GM23338 (cell line): Measurements from ENCODE around the gene CCDC73. TPM values are rescaled to one million over a fixed set of nuclear protein-coding genes. Genes with fewer than 3 reads are reported as not detected.

Experiments used
- ATAC-seq: fragments of 200-7000 bp; cut with Tn5 transposase; 3 replicates; pipeline ENCODE4 v1.9.1; 2020
- DNase-seq: peaks from one replicate; pipeline ENCODE4 v3.0.0-alpha.2; 2015; ENCODE audit warnings: low spot score
- H2AFZ ChIP-seq: fragments of 200-600 bp; sonication (generic); 2 replicates; pipeline ENCODE4 v1.8.0; 2016; ENCODE audit warnings: antibody characterized with exemption, mild to moderate bottlenecking, moderate library complexity
- H3F3A ChIP-seq: fragments of 200-600 bp; sonication (generic); replicated peaks from 2 replicates; pipeline ENCODE4 v1.8.0; 2017; ENCODE audit warnings: antibody characterized with exemption, mixed run types, low read depth
- H3K27ac ChIP-seq: fragments of 200-600 bp; sonication (generic); 2 replicates; pipeline ENCODE4 v1.6.1; 2016; ENCODE audit warnings: low read depth
- H3K27me3 ChIP-seq: fragments of 200-600 bp; sonication (generic); 2 replicates; pipeline ENCODE4 v1.8.0; 2016; ENCODE audit warnings: mild to moderate bottlenecking, mixed run types, moderate library complexity; ENCODE audit not compliant: insufficient read depth
- H3K36me3 ChIP-seq: fragments of 200-600 bp; sonication (generic); 2 replicates; pipeline ENCODE4 v1.8.0; 2016; ENCODE audit warnings: mild to moderate bottlenecking; ENCODE audit not compliant: insufficient read depth
- H3K4me1 ChIP-seq: fragments of 200-600 bp; sonication (generic); 2 replicates; pipeline ENCODE4 v1.8.0; 2016; ENCODE audit warnings: mild to moderate bottlenecking, moderate library complexity; ENCODE audit not compliant: insufficient read depth
- H3K4me2 ChIP-seq: fragments of 200-600 bp; sonication (generic); 2 replicates; pipeline ENCODE4 v1.7.1; 2017; ENCODE audit warnings: mixed run types
- H3K4me3 ChIP-seq: fragments of 200-600 bp; sonication (generic); 2 replicates; pipeline ENCODE4 v1.6.1; 2016; ENCODE audit warnings: mixed run types
- H3K79me2 ChIP-seq: fragments of 200-600 bp; sonication (generic); replicated peaks from 2 replicates; pipeline ENCODE4 v1.8.0; 2017; ENCODE audit warnings: mild to moderate bottlenecking; ENCODE audit not compliant: insufficient read depth
- H3K9me2 ChIP-seq: fragments of 200-600 bp; sonication (generic); 2 replicates; pipeline ENCODE4 v1.8.0; 2017; ENCODE audit not compliant: insufficient read depth
- H4K20me1 ChIP-seq: fragments of 200-600 bp; sonication (generic); replicated peaks from 2 replicates; pipeline ENCODE4 v1.8.0; 2017; ENCODE audit warnings: mild to moderate bottlenecking; ENCODE audit not compliant: insufficient read depth
- H3K27ac Mint-ChIP-seq: 2 replicates; pipeline ENCODE4 v1.8.0; 2020; ENCODE audit warnings: inconsistent platforms, mild to moderate bottlenecking, moderate library complexity, mixed read lengths
- H3K27me3 Mint-ChIP-seq: 3 replicates; pipeline ENCODE4 v1.8.0; 2022; ENCODE audit warnings: low read depth, mild to moderate bottlenecking, moderate library complexity, mixed read lengths, inconsistent platforms; ENCODE audit not compliant: insufficient read depth, poor library complexity
- H3K36me3 Mint-ChIP-seq: 3 replicates; pipeline ENCODE4 v1.8.0; 2021; ENCODE audit warnings: low read depth, mild to moderate bottlenecking, inconsistent platforms, moderate library complexity, mixed read lengths
- H3K4me1 Mint-ChIP-seq: 3 replicates; pipeline ENCODE4 v1.8.0; 2020; ENCODE audit warnings: mild to moderate bottlenecking, inconsistent platforms, mixed read lengths
- H3K4me3 Mint-ChIP-seq: 3 replicates; pipeline ENCODE4 v1.8.0; 2021; ENCODE audit warnings: moderate library complexity, mild to moderate bottlenecking, inconsistent platforms, mixed read lengths
- H3K9me3 Mint-ChIP-seq: 3 replicates; pipeline ENCODE4 v1.8.0; 2020; ENCODE audit warnings: moderate library complexity, mild to moderate bottlenecking, inconsistent platforms, mixed read lengths
- CREB1 ChIP-seq: fragments of 250-450 bp; sonication (Bioruptor Pico); IDR thresholded peaks from 2 replicates; pipeline ENCODE4 v1.5.0; 2020; ENCODE audit warnings: low read depth, mild to moderate bottlenecking, moderate library complexity
- POLR2AphosphoS5 ChIP-seq: IDR thresholded peaks from 2 replicates; pipeline ENCODE4 v1.6.1; 2016; ENCODE audit warnings: antibody characterized with exemption, low read depth
- REST ChIP-seq: IDR thresholded peaks from one replicate; pipeline ENCODE4 v1.6.1; 2018; ENCODE audit warnings: antibody characterized with exemption; ENCODE audit not compliant: unreplicated experiment
- ZNF114 ChIP-seq: fragments of 250-450 bp; sonication (Bioruptor Pico); IDR thresholded peaks from 2 replicates; pipeline ENCODE4 v1.5.0; 2020; ENCODE audit warnings: mild to moderate bottlenecking, moderate library complexity
- ZNF462 ChIP-seq: fragments of 250-450 bp; sonication (Bioruptor Pico); IDR thresholded peaks from 2 replicates; pipeline ENCODE4 v1.5.0; 2020; ENCODE audit warnings: mild to moderate bottlenecking, moderate library complexity
- polyA plus RNA-seq: library from polyadenylated mRNA; unstranded; fragments of >200 nt; fragmentation: Nextera tagmentation; extraction: Ambion mirVana; gene quantifications from 2 replicates; pipeline ENCODE4 v1.2.1, GENCODE V29; 2016
- total RNA-seq: library from RNA; depleted of rRNA; stranded (reverse); fragments of >200 nt; shearing (Covaris generic); gene quantifications from 2 replicates; pipeline ENCODE4 v1.2.3, GENCODE V29; 2014

CCDC73 gene
- total and polyA plus RNA-seq, 2 experiments from 2014 or later = 0.06 TPM; not detected in 1

GRCh38 chr11:32658639-32659406 is 135.6 kb downstream of the CCDC73 start (continued):
- TF ChIP-seq ZNF462 (CRISPR knock-in tag) = no peak
- no peak for TF ChIP-seq ZNF114 (CRISPR knock-in tag)
- TF ChIP-seq CREB1 (CRISPR knock-in tag) = no peak

GRCh38 chr11:32643526-32643925 is 150.9 kb downstream of the CCDC73 start:
- H3K9me3 Mint-ChIP-seq = no peaks in the 10 kb centered on the region
- no peaks in the 10 kb centered on the region for H3K4me1 ChIP-seq
- no peak overlapping the region for H3K4me3 Mint-ChIP-seq
- H3K9me2 ChIP-seq = no peaks in the 10 kb centered on the region
- H3K36me3 Mint-ChIP-seq = no peaks in the 10 kb centered on the region
- H3F3A ChIP-seq = no peaks in the 10 kb centered on the region
- H3K4me3 ChIP-seq = no peak overlapping the region
- no peaks in the 10 kb centered on the region for H3K79me2 ChIP-seq
- no peaks in the 10 kb centered on the region for H3K4me1 Mint-ChIP-seq
- peaks cover 1% of the 10 kb centered on the region for H3K27me3 Mint-ChIP-seq
- no peaks in the 10 kb centered on the region for H3K27me3 ChIP-seq
- no peaks in the 10 kb centered on the region for H4K20me1 ChIP-seq
- no peak overlapping the region for H2AFZ ChIP-seq
- H3K4me2 ChIP-seq = no peak overlapping the region
- DNase-seq (no peak), ATAC-seq (no peak)
- H3K27ac Mint-ChIP-seq = no peak overlapping the region
- H3K36me3 ChIP-seq = no peaks in the 10 kb centered on the region
- no peak overlapping the region for H3K27ac ChIP-seq
- no peak for TF ChIP-seq REST
- no peak for TF ChIP-seq ZNF462 (CRISPR knock-in tag)
- TF ChIP-seq POLR2AphosphoS5 = no peak
